ENCODE results near the gene KDM4E.

Gene KDM4E

GRCh38 chr11:95072948-95073347 lies 47.9 kb downstream of the KDM4E start:
- Histone ChIP-seq H3K4me3 (ENCODE audit: low read length) (no peak overlapping the region), H3K9me3 (ENCODE audit: control insufficient read depth, low read length) (no peaks in the 10 kb centered on the region), H3K36me3 (ENCODE audit: control insufficient read depth, insufficient read depth, low read length, severe bottlenecking) (no peaks in the 10 kb centered on the region), H3K4me1 (ENCODE audit: control insufficient read depth, insufficient read depth, low read length) (peaks cover 42% of the 10 kb centered on the region), H3K27me3 (replicated peaks; ENCODE audit: control insufficient read depth, insufficient read depth, low read length) (no peaks in the 10 kb centered on the region), H3K9ac (ENCODE audit: low read length) (no peak overlapping the region)
- DNase-seq (ENCODE audit: low read depth) = no peak

GRCh38 chr11:95074792-95075563 lies 49.9 kb downstream of the KDM4E start:
- no peak overlapping the region for H3K9ac ChIP-seq (ENCODE audit: low read length)
- no peak for DNase-seq (ENCODE audit: low read depth)
- no peaks in the 10 kb centered on the region for H3K27me3 ChIP-seq (replicated peaks; ENCODE audit: control insufficient read depth, insufficient read depth, low read length)
- no peak overlapping the region for H3K4me3 ChIP-seq (ENCODE audit: low read length)
- H3K36me3 ChIP-seq (ENCODE audit: control insufficient read depth, insufficient read depth, low read length, severe bottlenecking) = no peaks in the 10 kb centered on the region
- H3K4me1 ChIP-seq (ENCODE audit: control insufficient read depth, insufficient read depth, low read length) = peaks cover 39% of the 10 kb centered on the region
- no peaks in the 10 kb centered on the region for H3K9me3 ChIP-seq (ENCODE audit: control insufficient read depth, low read length)

- Histone ChIP-seq H3K9me3 (ENCODE audit: control insufficient read depth, low read length) (no peaks in the 10 kb centered on the region), H3K9ac (ENCODE audit: low read length) (peak overlapping the region; percentile 50), H3K4me3 (ENCODE audit: low read length) (peak overlapping the region; percentile 9), H3K27me3 (replicated peaks; ENCODE audit: control insufficient read depth, insufficient read depth, low read length) (no peaks in the 10 kb centered on the region), H3K4me1 (ENCODE audit: control insufficient read depth, insufficient read depth, low read length) (peaks cover 38% of the 10 kb centered on the region), H3K36me3 (ENCODE audit: control insufficient read depth, insufficient read depth, low read length, severe bottlenecking) (no peaks in the 10 kb centered on the region)
- DNase-seq (ENCODE audit: low read depth) = peak; percentile 94
Observed at GRCh38 chr11:95076416-95076815, 51.4 kb downstream of the KDM4E start.

GRCh38 chr11:95076981-95077380 lies 51.9 kb downstream of the KDM4E start:
- Histone ChIP-seq H3K9ac (ENCODE audit: low read length) (no peak overlapping the region), H3K4me3 (ENCODE audit: low read length) (no peak overlapping the region), H3K27me3 (replicated peaks; ENCODE audit: control insufficient read depth, insufficient read depth, low read length) (no peaks in the 10 kb centered on the region), H3K36me3 (ENCODE audit: control insufficient read depth, insufficient read depth, low read length, severe bottlenecking) (no peaks in the 10 kb centered on the region), H3K4me1 (ENCODE audit: control insufficient read depth, insufficient read depth, low read length) (peaks cover 38% of the 10 kb centered on the region), H3K9me3 (ENCODE audit: control insufficient read depth, low read length) (no peaks in the 10 kb centered on the region)
- DNase-seq (ENCODE audit: low read depth) = no peak
